HEK293T (cell line): Measurements from ENCODE around the gene OPCML.

Source experiments
- CTCF ChIA-PET: fragments of 350-600 bp; formaldehyde crosslinking; extraction: SDS; loops from one replicate; lab custom pipeline; 2021; ENCODE audit warnings: antibody characterized with exemption, inconsistent platforms; lab: Yijun Ruan, JAX
- POLR2A ChIA-PET: fragments of 350-600 bp; formaldehyde crosslinking; extraction: SDS; loops from one replicate; lab custom pipeline; 2020; ENCODE audit warnings: antibody characterized with exemption, inconsistent platforms; lab: Yijun Ruan, JAX
- DNase-seq: peaks from one replicate; pipeline ENCODE4 v3.0.0; 2012; ENCODE audit warnings: mixed read lengths; ENCODE audit errors: extremely low spot score
- ARNT ChIP-seq: fragments of 450-650 bp; IDR thresholded peaks from 2 replicates; pipeline ENCODE4 v1.6.1; 2017; ENCODE audit warnings: mild to moderate bottlenecking
- BHLHE40 ChIP-seq: fragments of 450-650 bp; IDR thresholded peaks from 2 replicates; pipeline ENCODE4 v1.6.1; 2016; ENCODE audit warnings: mild to moderate bottlenecking, moderate library complexity, borderline replicate concordance
- CTBP1 ChIP-seq: fragments of 450-650 bp; IDR thresholded peaks from 2 replicates; pipeline ENCODE4 v1.6.1; 2016; ENCODE audit warnings: borderline replicate concordance
- ELF4 ChIP-seq: fragments of 450-650 bp; IDR thresholded peaks from 2 replicates; pipeline ENCODE4 v1.6.1; 2017; ENCODE audit warnings: antibody characterized with exemption
- FOXA1 ChIP-seq: fragments of 450-650 bp; IDR thresholded peaks from 2 replicates; pipeline ENCODE4 v1.6.1; 2016; ENCODE audit warnings: mild to moderate bottlenecking
- FOXK2 ChIP-seq: fragments of 450-650 bp; IDR thresholded peaks from 2 replicates; pipeline ENCODE4 v1.6.1; 2016; ENCODE audit warnings: mild to moderate bottlenecking
- FOXM1 ChIP-seq: fragments of 450-650 bp; IDR thresholded peaks from 2 replicates; pipeline ENCODE4 v1.6.1; 2017; ENCODE audit warnings: mild to moderate bottlenecking, borderline replicate concordance
- HDGF ChIP-seq: fragments of 450-650 bp; IDR thresholded peaks from 2 replicates; pipeline ENCODE4 v1.6.1; 2017; ENCODE audit warnings: antibody characterized with exemption, borderline replicate concordance
- L3MBTL2 ChIP-seq: fragments of 450-650 bp; conservative IDR thresholded peaks from 2 replicates; pipeline ENCODE4 v1.6.1; 2016; ENCODE audit warnings: mild to moderate bottlenecking
- LEF1 ChIP-seq: fragments of 450-650 bp; IDR thresholded peaks from 2 replicates; pipeline ENCODE4 v1.6.1; 2017; ENCODE audit warnings: mild to moderate bottlenecking, borderline replicate concordance
- NFRKB ChIP-seq: fragments of 450-650 bp; IDR thresholded peaks from 2 replicates; pipeline ENCODE4 v1.6.1; 2016; ENCODE audit warnings: mild to moderate bottlenecking, moderate library complexity
- PKNOX1 ChIP-seq: fragments of 450-650 bp; IDR thresholded peaks from 2 replicates; pipeline ENCODE4 v1.6.1; 2016
- SP1 ChIP-seq: fragments of 450-650 bp; IDR thresholded peaks from 2 replicates; pipeline ENCODE4 v1.6.1; 2017
- SUZ12 ChIP-seq: fragments of 450-650 bp; IDR thresholded peaks from 2 replicates; pipeline ENCODE4 v1.6.1; 2016; ENCODE audit warnings: mild to moderate bottlenecking
- TARDBP ChIP-seq: fragments of 450-650 bp; IDR thresholded peaks from 2 replicates; pipeline ENCODE4 v1.6.1; 2016
- ZNF384 ChIP-seq: fragments of 450-650 bp; IDR thresholded peaks from 2 replicates; pipeline ENCODE4 v1.6.1; 2016

OPCML gene

GRCh38 chr11:133497477-133498140 lies 34.7 kb downstream of the OPCML start:
- no peak for DNase-seq
- TF ChIP-seq BHLHE40 (no peak), PKNOX1 (no peak), SUZ12 (no peak), ZNF384 (no peak), ELF4 (no peak), TARDBP (no peak), FOXM1 (no peak), FOXA1 (no peak), SP1 (no peak), NFRKB (no peak), ARNT (no peak), CTBP1 (no peak), HDGF (no peak)
- ChIA-PET POLR2A (no interaction called here), CTCF (no interaction called here)

GRCh38 chr11:133492895-133493294 lies 39.4 kb downstream of the OPCML start:
- ChIA-PET POLR2A (no interaction called here), CTCF (no interaction called here)
- TF ChIP-seq ARNT (no peak), ZNF384 (no peak), LEF1 (no peak), TARDBP (no peak), SP1 (no peak), FOXK2 (no peak), CTBP1 (no peak), HDGF (no peak), SUZ12 (no peak), FOXM1 (no peak), L3MBTL2 (no peak), BHLHE40 (no peak), PKNOX1 (no peak), ELF4 (no peak)
- no peak for DNase-seq

- ChIA-PET POLR2A (no interaction called here), CTCF (no interaction called here)
- TF ChIP-seq FOXK2 (no peak), FOXM1 (no peak), ARNT (no peak), FOXA1 (no peak), ZNF384 (no peak), SP1 (no peak), ELF4 (no peak), NFRKB (no peak), CTBP1 (no peak), HDGF (no peak), LEF1 (no peak), BHLHE40 (no peak), TARDBP (no peak), L3MBTL2 (no peak)
- no peak for DNase-seq
Observed at GRCh38 chr11:133491680-133492383, 40.5 kb downstream of the OPCML start.

- no peak for DNase-seq
- POLR2A ChIA-PET, result no interaction called here
- TF ChIP-seq L3MBTL2 (no peak), ZNF384 (no peak), LEF1 (no peak), BHLHE40 (no peak), FOXA1 (no peak), SP1 (no peak), ARNT (no peak), FOXM1 (no peak), NFRKB (no peak), FOXK2 (no peak), HDGF (no peak), PKNOX1 (no peak), CTBP1 (no peak), ELF4 (no peak)
- CTCF ChIA-PET, result no interaction called here
Observed at GRCh38 chr11:133480722-133481121, 51.6 kb downstream of the OPCML start.

GRCh38 chr11:133479209-133479608 lies 53.1 kb downstream of the OPCML start:
- POLR2A ChIA-PET, result no interaction called here

GRCh38 chr11:133477251-133477625 lies 55.1 kb downstream of the OPCML start:
- DNase-seq, result no peak
- CTCF ChIA-PET, result no interaction called here
- POLR2A ChIA-PET, result no interaction called here
- TF ChIP-seq TARDBP, result no peak
- TF ChIP-seq CTBP1, result no peak
- TF ChIP-seq NFRKB, result no peak

More at GRCh38 chr11:133479209-133479608, 53.1 kb downstream of the OPCML start:
- no peak for DNase-seq
- no peak for TF ChIP-seq SUZ12
- no peak for TF ChIP-seq LEF1
- TF ChIP-seq TARDBP, result no peak
- TF ChIP-seq HDGF, result no peak
- TF ChIP-seq ARNT, result no peak
- TF ChIP-seq ZNF384, result no peak
- TF ChIP-seq FOXK2, result no peak
- CTCF ChIA-PET, result no interaction called here
